Kasumi-1 (cell line): ENCODE data around the gene C17orf114.

Source experiments
- DNase-seq, 2 experiments: peaks; one replicate each; lab custom pipeline; 2025; lab: John Stamatoyannopoulos, UW

Gene C17orf114

DNA sequence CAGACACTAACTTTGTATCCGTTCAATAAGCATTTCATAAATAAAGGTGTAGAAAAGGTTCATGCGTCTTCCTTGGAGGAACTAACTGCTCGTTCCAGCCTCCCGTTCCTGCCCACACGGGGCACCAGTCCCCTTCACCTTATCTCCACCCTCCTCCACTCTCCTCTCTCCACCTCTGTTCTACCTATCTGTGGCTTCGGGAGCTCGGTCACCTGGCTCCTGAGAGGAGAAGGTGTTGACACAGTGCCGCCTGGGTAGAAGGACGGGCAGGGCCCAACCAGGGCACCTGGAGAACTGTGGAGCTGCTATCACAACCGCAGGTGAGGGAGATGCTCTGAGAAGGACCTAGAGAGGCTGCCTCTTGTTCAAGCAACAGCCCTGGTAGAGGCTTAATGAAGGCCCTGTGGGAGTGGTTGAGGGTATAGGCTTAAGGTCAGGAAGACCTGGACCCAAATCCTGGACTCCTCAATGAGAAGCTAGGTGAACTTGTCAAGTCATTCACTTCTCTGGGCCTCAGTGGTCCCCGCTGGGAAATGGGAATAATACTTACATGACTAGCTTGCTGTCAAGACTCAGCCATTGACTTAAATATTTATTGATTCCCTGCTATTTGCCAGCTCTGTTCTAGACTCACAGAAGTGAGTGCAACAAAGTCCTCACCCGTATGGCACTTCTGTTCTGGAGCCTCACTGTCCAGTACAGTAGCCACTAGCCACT is 21.4 kb upstream of the C17orf114 start:
- no peak for DNase-seq

GRCh38 chr17:4822835-4823234 is 20.7 kb upstream of the C17orf114 start:
- no peak for DNase-seq

GRCh38 chr17:4818276-4818675 is 16.1 kb upstream of the C17orf114 start:
- no peak for DNase-seq

GRCh38 chr17:4816826-4817225 is 14.7 kb upstream of the C17orf114 start:
- no peak for DNase-seq

DNA sequence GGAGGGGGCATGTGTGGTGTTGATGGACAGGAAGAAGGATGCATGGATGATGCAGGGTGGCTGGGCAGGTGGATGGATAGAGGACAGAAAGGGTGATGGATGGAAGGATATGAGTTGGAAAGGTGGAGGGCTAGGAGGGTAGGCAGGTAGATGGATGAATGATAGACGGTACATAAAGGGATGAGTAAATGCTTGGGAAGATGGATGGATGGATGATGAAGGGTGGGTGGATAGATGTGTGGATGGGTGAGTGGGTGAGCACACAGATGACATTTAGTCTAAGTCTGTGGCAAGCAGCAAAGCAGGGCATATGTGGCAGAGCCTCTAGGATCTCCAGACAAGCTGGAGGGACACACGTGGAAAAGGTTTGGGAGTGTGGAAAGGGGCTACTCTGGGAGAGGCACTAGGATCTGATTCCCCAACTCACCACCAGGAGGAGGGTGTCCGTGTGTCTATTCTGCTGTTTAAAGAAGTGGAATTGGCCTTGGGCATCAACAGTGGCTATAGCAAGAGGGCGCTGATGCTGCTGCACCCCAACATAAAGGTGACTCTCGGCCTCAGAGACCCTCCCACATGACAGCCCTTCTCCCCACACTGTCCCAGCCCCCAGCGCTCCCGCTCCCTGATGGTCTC is 13.0 kb upstream of the C17orf114 start:
- peak in 1 of 2 experiments; percentile 1 for DNase-seq

DNA sequence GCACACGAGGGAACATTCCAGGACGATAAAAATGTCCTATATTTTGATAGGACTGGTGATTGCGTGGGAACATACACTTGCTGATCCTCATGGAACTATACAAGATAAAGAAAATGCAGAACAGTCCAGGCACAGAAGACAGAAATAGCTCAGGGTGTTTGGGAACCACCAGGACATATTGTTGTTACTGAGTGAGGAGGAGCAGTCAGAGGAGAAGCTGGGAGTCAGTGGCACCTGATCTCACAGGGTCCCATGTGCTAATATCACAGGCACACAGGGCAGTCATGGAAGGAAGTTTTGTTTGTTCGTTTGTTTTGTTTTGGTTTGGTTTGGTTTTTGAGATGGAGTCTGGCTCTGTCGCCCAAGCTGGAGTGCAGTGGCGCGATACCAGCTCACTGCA is 10.6 kb upstream of the C17orf114 start:
- DNase-seq = no peak

DNA sequence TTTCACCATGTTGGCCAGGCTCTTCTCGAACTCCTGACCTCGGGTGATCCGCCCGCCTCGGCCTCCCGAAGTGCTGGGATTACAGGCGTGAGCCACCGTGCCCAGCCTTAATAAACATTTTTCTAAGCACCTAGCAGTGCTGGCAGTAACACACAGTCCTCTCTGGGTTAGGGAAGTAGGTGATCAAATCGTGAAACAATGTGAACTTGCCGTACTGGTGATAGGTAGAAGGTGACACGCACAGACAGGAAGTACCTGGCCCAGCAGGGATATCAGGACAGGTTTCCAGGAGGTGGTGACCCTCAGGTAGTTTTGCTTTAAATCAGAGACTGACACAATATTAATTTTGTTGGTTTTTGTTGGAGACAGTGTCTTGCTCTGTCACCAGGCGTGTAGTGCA is 9.3 kb upstream of the C17orf114 start:
- no peak for DNase-seq

- no peak for DNase-seq
These were observed 8.7 kb upstream of the C17orf114 start for GRCh38 chr17:4810696-4811290.

DNA sequence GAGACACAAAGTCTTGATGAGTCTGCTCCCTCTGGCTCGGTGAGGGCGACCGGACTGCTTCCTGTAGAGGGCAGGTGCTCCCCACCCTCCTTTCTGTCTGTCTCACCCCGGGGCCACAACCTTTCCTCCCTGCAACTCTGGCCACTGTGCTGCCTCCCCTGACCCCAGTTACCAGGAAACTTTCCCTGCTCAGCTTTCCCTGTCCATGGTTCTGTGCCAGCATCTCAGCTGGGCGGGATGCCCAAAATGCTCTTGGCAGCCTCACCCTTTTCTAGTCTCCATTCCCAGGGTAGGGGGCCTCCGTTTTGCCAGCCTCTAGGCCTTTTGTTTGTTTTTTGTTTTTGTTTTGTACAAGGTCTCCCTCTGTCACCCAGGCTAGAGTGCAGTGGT is 6.2 kb upstream of the C17orf114 start:
- no peak for DNase-seq

DNA sequence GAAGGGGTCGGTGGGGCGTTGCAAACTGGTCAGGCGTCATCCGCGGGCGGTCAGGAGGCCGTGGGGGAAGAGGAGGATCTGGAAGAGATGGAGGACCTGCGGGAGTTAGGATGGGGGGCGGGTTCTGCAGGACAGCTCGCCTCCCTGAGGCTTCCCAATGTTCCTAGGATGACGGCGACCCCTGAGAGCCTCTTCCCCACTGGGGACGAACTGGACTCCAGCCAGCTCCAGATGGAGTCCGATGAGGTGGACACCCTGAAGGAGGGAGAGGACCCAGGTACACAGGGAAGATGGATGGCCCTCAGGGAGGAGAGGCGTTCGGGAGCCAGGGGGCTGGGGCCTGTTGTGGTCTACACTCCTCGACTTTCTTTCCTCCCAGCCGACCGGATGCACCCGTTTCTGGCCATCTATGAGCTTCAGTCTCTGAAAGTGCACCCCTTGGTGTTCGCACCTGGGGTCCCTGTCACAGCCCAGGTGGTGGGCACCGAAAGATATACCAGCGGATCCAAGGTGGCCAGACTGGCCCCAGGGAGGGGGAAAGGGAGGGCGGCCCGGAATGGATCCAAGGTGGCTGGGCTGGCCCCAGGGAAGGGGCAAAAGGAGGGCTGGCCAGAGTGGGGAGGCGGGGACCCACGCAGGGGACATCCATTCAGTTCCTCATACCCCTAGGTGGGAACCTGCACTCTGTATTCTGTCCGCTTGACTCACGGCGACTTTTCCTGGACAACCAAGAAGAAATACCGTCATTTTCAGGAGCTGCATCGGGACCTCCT is 5.7 kb upstream of the C17orf114 start:
- no peak for DNase-seq

GRCh38 chr17:4806777-4807604 is 4.9 kb upstream of the C17orf114 start, which contains the start of gene PLD2:
PLD2 (plus strand) TSS chr17:4807152; CDS start chr17:4807773, 621 bp downstream.
- DNase-seq = peak; percentile 31 to 39

GRCh38 chr17:4806456-4806776 is 4.3 kb upstream of the C17orf114 start:
- peak in 1 of 2 experiments; percentile 2 for DNase-seq

DNA sequence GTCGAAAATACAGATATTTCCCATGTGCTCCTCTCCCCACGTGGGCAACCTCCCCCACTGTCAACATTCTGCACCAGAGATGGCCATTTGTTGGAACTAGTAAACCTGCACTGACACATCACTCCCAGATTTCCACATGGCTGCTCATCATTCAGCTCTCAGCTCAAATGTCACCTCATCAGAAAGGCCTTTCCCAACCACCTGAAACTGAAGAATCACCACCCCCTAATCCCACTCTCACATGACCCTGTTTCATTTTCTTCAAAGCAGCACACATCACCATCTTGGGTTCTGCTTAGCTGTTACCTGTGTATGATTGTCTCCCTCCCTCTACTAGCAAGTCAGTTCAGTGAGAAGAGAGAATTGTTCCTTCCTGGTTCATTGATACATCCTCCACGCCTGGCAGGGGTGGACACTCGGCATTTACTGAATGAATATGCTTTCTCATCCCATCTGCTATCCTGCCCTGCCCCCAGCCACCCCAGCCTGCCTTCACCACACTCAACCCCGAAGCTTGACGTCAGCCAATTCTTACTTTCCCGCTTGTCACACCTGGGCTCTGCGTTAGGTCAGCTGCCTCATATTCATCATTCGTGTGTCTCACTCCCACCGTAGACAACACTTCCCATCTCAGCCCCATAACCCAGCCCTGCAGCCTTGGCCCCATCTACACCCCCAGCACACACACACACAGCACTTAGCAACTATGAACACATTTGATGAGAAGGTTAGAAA is 1.5 kb downstream of the C17orf114 start:
- DNase-seq = no peak

- peak in 1 of 2 experiments; percentile 3 for DNase-seq
These were observed 5.6 kb downstream of the C17orf114 start for GRCh38 chr17:4796552-4796920.

DNA sequence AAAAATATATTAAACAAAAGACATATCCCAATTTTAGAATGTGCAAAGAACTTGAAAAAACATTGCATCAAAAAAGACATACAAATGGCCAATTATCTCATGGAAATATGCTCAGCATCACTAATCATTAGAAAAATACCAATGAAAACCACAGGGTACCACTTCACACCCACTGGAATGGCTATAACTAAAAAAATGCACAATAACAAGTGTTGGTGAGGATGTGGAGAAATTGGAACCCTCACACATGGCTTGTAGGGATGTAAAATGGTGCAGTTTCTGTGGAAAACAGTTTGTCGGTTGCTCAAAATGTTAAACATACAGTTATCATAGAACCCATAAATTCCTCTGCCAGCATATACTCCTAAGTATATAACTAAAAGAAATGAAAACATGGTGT is 7.0 kb downstream of the C17orf114 start:
- no peak for DNase-seq

DNA sequence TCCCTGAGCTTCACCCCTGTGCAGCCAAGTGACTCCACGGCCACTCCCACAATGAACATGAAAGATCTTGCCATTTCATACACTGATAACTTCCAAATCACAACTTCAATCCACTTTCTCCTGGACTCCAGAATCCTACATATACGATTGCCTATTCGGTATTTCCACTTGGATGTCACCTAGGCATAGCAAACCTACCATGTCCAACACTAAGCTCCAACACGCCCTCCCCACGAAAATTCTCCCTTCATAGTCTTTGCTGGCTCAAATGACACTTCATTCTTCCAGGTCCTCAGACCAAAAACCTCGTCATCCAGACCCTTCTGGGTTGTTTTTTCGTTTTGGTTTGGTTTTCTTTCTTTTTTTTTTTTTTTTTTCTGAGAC is 11.4 kb downstream of the C17orf114 start:
- DNase-seq = no peak

DNA sequence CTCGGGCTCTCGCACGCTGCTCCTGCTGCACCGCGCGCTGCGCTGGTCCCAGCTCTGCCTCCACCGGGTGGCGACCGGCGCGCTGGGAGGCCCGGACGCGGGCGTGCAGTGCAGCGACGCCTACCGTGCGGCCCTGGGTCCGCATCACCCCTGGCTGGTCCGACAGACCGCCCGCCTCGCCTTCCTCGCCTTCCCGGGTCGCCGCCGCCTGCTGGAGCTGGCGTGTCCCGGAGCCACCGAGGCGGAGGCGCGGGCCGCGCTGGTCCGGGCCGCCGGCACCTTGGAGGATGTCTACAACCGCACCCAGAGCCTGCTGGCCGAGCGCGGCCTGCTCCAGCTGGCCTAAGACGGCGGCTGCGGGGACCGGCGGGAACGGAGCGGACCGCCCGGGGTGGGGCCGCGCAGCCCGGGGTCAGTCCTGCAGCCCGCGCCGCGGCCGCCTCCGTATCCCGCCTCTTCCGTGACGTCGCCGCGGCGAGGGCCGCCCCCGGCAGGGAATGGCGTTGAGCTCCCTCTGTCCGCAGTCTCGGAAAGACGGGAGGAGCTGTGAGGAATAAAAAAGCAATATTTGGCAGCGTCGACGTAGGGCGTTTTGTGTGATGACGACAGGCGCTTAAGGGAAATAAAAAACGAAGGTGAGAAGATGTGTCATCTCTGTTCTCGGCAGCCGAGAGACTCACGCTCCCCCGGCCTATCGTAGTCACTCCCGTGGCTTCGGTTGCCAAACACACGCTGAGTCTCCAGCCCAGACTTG is 12.0 kb downstream of the C17orf114 start:
- peak; percentile 40 to 41 for DNase-seq

DNA sequence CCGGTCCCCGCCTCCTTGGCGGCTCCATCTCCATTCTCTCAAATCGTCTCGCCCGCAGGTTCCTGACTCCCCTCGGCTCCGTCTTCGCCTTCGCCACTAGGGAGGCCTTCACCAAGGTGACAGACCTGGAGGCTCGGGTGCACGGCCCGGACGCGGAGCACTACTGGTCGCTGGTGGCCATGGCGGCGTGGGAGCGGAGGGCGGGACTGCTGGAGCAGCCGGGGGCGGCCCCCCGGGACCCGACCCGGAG is 12.5 kb downstream of the C17orf114 start:
- DNase-seq = peak in 1 of 2 experiments; percentile 38

DNA sequence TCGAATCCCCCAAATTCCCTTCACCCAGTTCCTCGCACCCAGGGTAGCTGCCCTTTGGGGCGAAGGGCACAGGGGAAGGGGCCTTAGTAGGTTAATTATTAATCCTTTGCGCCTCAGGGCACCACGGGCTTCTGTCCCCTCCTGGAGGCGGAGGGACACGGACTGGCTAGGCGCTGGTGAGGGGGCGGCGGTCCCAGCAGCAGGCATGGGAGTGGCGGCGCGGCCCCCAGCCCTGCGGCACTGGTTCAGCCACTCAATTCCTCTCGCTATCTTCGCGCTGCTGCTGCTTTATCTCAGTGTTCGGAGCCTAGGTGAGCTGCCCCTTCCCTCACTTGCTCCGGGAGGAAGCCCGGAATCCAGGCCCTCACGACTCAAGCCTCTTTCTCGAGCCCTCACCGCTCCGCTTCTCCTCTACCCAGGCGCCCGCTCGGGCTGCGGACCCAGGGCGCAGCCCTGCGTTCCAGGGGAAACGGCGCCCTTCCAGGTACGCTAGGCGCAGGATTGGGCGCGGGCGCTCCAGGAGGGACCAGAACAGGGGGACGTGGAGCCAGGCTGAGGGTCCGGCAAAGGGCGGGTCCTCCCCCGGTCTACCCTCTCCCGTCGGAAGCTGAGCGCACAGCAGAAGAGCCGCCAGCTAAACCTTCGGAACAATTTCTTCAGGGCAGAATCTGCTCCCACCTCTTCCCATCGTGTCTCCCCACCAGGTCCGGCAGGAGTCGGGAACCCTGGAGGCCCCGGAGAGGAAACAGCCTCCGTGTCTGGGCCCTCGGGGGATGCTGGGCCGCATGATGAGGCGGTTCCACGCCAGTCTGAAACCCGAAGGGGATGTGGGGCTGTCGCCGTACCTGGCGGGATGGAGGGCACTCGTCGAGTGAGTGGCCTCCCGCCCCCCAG is 13.1 kb downstream of the C17orf114 start, which contains the start of gene GLTPD2:
GLTPD2 (plus strand) TSS at position 158 of the 894 bp plus-strand sequence; CDS start at position 206, 48 bp downstream.
- DNase-seq = no peak
